Endothelial cell of umbilical vein (primary cell): Measurements from ENCODE around the gene ETNK2. TPM values are rescaled to one million over a fixed set of nuclear protein-coding genes. Genes with fewer than 3 reads are reported as not detected.

Experiments used
- BruUV-seq: library from RNA; stranded (reverse); fragments of 400-500 nt; replicated peaks from 2 replicates; lab custom pipeline; 2021; lab: Mats Ljungman, UMichigan
- CTCF ChIA-PET: fragments of 300-600, 350-600 bp; sonication (Branson Sonifier 250); formaldehyde crosslinking; loops from one replicate; lab custom pipeline; 2021; ENCODE audit warnings: antibody characterized with exemption, inconsistent platforms; lab: Charles Lee
- POLR2A ChIA-PET: fragments of 300-600, 350-600 bp; sonication (Branson Sonifier 250); formaldehyde crosslinking; loops from one replicate; lab custom pipeline; 2021; ENCODE audit warnings: antibody characterized with exemption, inconsistent platforms; lab: Charles Lee
- DNase-seq: peaks from one replicate; pipeline ENCODE4 v3.0.0-alpha.2; 2011; ENCODE audit warnings: low read depth, low spot score
- FAIRE-seq: peaks from 2 replicates; lab custom pipeline; 2011; peaks lifted over from hg19 to GRCh38; lab: Jason Lieb, UNC
- H2AFZ ChIP-seq: 2 replicates; pipeline ENCODE4 v1.6.0; 2012; ENCODE audit warnings: low read depth, low read length, control low read depth, inconsistent platforms
- H3K27ac ChIP-seq: 2 replicates; pipeline ENCODE4 v1.5.1; 2011; ENCODE audit warnings: low read depth, mild to moderate bottlenecking, control low read depth, low read length, moderate library complexity; ENCODE audit not compliant: insufficient read depth
- H3K27me3 ChIP-seq, 2 experiments: 2 replicates each; pipeline versions ENCODE4 v1.6.0 to v1.6.1; 2011; ENCODE audit warnings: low read length in 2 of 2, mixed read lengths in 1 of 2; ENCODE audit not compliant: control insufficient read depth in 2 of 2, insufficient read depth in 2 of 2
- H3K36me3 ChIP-seq, 2 experiments: 2 replicates in 1 of 2; 3 replicates in 1 of 2; pipeline ENCODE4 v1.5.1; 2011; ENCODE audit warnings: low read length in 2 of 2, mild to moderate bottlenecking in 1 of 2, moderate library complexity in 1 of 2; ENCODE audit not compliant: control insufficient read depth in 2 of 2, insufficient read depth in 2 of 2; ENCODE audit errors: extremely low read depth in 1 of 2
- H3K4me1 ChIP-seq: 3 replicates; pipeline ENCODE4 v1.5.1; 2011; ENCODE audit warnings: mild to moderate bottlenecking, low read length; ENCODE audit not compliant: control insufficient read depth, insufficient read depth; ENCODE audit errors: extremely low read depth
- H3K4me2 ChIP-seq: 2 replicates; pipeline ENCODE4 v1.6.1; 2011; ENCODE audit warnings: low read length, control low read depth, mixed read lengths; ENCODE audit not compliant: insufficient read depth
- H3K4me3 ChIP-seq, 3 experiments: fragments of 200-600 bp in 1 of 3; sonication (generic), shearing (Covaris generic) in 1 of 3; replicated peaks in 1 of 3; 2 replicates each; pipeline ENCODE4 v1.5.1; 2011 to 2016; ENCODE audit warnings: control low read depth in 3 of 3, low read length in 3 of 3, mild to moderate bottlenecking in 2 of 3, inconsistent platforms in 1 of 3, low read depth in 1 of 3, moderate library complexity in 1 of 3; ENCODE audit not compliant: insufficient read depth in 1 of 3
- H3K79me2 ChIP-seq: 2 replicates; pipeline ENCODE4 v1.6.0; 2012; ENCODE audit warnings: low read length, inconsistent platforms; ENCODE audit not compliant: control insufficient read depth, insufficient read depth
- H3K9ac ChIP-seq: replicated peaks from 2 replicates; pipeline ENCODE3; 2011; ENCODE audit warnings: low read length, control low read depth; ENCODE audit not compliant: insufficient read depth; ENCODE audit errors: extremely low read depth
- H3K9me1 ChIP-seq: replicated peaks from 3 replicates; pipeline ENCODE4 v1.6.0; 2011; ENCODE audit warnings: mild to moderate bottlenecking, low read length; ENCODE audit not compliant: control insufficient read depth, insufficient read depth; ENCODE audit errors: extremely low read depth
- H3K9me3 ChIP-seq: replicated peaks from 2 replicates; pipeline ENCODE4 v1.5.1; 2012; ENCODE audit warnings: low read length, inconsistent platforms; ENCODE audit not compliant: control insufficient read depth, insufficient read depth
- H4K20me1 ChIP-seq: replicated peaks from 2 replicates; pipeline ENCODE3; 2011; ENCODE audit warnings: mild to moderate bottlenecking, low read length; ENCODE audit not compliant: control insufficient read depth, insufficient read depth; ENCODE audit errors: extremely low read depth
- CTCF ChIP-seq, 2 donors: IDR thresholded peaks; 1 replicate in 1 of 2; 2 replicates in 1 of 2; pipeline ENCODE4 v1.5.1; 2011; ENCODE audit warnings: low read length in 2 of 2, mild to moderate bottlenecking in 2 of 2, moderate library complexity in 2 of 2, control low read depth in 1 of 2, inconsistent platforms in 1 of 2, low read depth in 1 of 2; ENCODE audit not compliant: insufficient read depth in 1 of 2; ENCODE audit errors: extremely low read depth in 1 of 2
- MAX ChIP-seq: IDR thresholded peaks from 2 replicates; pipeline ENCODE4 v1.6.1; 2011; ENCODE audit not compliant: insufficient read depth, insufficient read length
- MYC ChIP-seq: IDR thresholded peaks from one replicate; pipeline ENCODE4 v1.6.1; 2011; ENCODE audit warnings: mild to moderate bottlenecking, low read depth, low read length
- dilution Hi-C: fragments of 300-500 bp; cut with MboI; formaldehyde crosslinking; loops from one replicate; pipeline ENCODE4 v1.15.0; 2019; ENCODE audit warnings: low sequenced_read_pairs; ENCODE audit not compliant: extremely low pct_ligation_motif_present
- intact Hi-C: fragments of 100-400 bp; cut with micrococcal nuclease; formaldehyde crosslinking; loops from one replicate; pipeline ENCODE4 v1.10.0; 2022
- polyA plus RNA-seq, 4 experiments: library from polyadenylated mRNA; depleted of rRNA in 3 of 4; stranded (reverse) in 3 of 4; unstranded in 1 of 4; fragments of >200 nt; gene quantifications; 2 replicates each; pipeline versions ENCODE4 v1.2.1 to v1.2.3, GENCODE V29; 2011 to 2012; ENCODE audit warnings: missing spikeins in 1 of 4
- total RNA-seq: library from RNA; stranded (reverse); gene quantifications from 2 replicates; pipeline ENCODE4 v1.2.3, GENCODE V29; 2021

The ETNK2 gene
- total and polyA plus RNA-seq, 2 donors (not counting 3 experiments of a cell fraction or from before 2014, with no cell fraction given), result 13.5 to 27.5 TPM

GRCh38 chr1:204131978-204132377 lies 19.9 kb downstream of the ETNK2 start:
- ChIA-PET POLR2A (interaction anchor here (0.6 to 1.6 kb wide), 2 partner anchors 261 to 265 kb away, joined by 4 read pairs; no protein-coding TSS in a partner anchor), CTCF (interaction anchor here (2.1 to 19.0 kb wide), 3 partner anchors 18 to 266 kb away, joined by 7 to 903 read pairs (median 45); partner anchors contain the start of genes ETNK2 and SNRPE)
- Histone ChIP-seq H3K79me2 (no peaks in the 10 kb centered on the region), H3K9ac (no peak overlapping the region), H4K20me1 (no peaks in the 10 kb centered on the region), H3K27me3 (no peaks in the 10 kb centered on the region), H3K4me3 (no peak overlapping the region), H3K4me2 (no peak overlapping the region), H3K4me1 (peaks cover 26% of the 10 kb centered on the region), H3K9me1 (no peaks in the 10 kb centered on the region), H3K27ac (no peak overlapping the region), H3K36me3 (peaks cover 0 to 5% of the 10 kb centered on the region in 2 experiments), H2AFZ (no peak overlapping the region), H3K9me3 (no peaks in the 10 kb centered on the region)
- intact Hi-C loops, result loop anchor here (2.0 kb wide), 1 partner anchor 19 kb away; no protein-coding TSS in a partner anchor
- DNase-seq (no peak), FAIRE-seq (no peak)
- TF ChIP-seq CTCF (IDR thresholded peaks at IDR 0.05; ENCODE audit: extremely low read depth in 1 of 2, insufficient read depth in 1 of 2, low read depth in 1 of 2, low read length in 2 of 2) (no peak), MYC (no peak), MAX (no peak)
- BruUV-seq, result no TSS peak
- dilution Hi-C loops, result loop anchor here (25.0 kb wide), 1 partner anchor 270 kb away; the partner anchor contains the start of gene SNRPE
